ENCODE data around the gene DPEP2. TPM values are rescaled to one million over a fixed set of nuclear protein-coding genes. Genes with fewer than 3 reads are reported as not detected.

The DPEP2 gene
- polyA plus RNA-seq, 4 donors: 0.54 to 1.2 (median 0.94) TPM

DNA sequence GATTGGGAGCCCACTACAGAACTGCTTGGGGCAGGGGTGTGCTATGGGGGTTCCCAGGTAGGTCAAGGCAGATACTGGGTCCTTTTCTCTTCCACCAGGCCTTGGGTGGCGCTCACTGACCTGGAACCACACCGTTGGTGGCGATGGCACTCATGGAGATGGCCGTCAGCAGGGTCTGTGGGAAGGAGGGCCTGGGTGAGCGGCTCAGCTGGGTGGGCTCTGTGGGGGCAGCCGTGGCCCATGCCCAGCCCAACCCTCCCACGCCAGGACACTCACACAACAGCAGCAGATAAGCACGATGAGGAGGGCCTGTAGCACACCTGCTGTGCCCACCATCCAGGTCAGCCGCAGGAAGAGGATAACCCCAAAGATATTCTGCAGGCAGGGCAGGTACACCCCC is 41.7 kb downstream of the DPEP2 start:
- no peak for DNase-seq (ENCODE audit: low read depth in 4 of 4, low spot score in 3 of 4)

DNA sequence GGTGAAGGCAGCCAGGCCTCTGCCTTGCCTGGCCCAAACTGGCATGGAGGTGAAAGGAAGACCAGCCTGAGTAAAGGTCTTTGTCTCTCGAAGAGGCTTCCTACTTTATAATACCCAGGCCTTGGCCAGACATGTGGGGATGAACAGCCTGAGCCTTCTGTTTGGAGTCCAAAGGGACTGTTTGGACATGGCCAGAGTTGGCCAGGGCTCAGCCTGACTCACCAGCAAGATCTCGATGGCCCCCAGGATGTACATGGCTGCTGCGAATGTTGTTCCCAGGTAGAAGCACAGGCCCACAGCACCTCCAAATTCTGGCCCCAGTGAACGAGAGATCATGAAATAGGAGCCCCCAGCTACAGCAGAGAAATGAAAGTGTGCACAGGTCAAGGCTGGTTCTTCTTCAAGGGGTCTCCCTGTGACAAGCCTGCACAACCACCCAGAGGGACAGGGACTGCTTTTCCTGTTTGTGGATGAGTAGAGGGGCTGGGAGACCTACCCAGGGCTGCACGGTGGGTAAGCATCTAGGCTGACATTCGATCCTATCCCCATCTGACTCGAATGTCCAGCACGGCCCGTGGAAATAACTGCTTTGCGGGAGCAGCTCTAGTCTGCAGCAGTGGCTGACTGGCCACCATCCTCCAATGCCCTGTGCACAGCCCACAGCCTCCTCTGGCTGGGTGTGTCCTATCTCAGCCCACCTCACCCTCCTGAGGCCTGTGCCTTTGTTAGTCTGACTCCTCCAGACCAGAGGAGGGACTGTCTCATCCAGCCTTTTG is 44.7 kb downstream of the DPEP2 start:
- DNase-seq (ENCODE audit: low read depth in 4 of 4, low spot score in 3 of 4): no peak

DNA sequence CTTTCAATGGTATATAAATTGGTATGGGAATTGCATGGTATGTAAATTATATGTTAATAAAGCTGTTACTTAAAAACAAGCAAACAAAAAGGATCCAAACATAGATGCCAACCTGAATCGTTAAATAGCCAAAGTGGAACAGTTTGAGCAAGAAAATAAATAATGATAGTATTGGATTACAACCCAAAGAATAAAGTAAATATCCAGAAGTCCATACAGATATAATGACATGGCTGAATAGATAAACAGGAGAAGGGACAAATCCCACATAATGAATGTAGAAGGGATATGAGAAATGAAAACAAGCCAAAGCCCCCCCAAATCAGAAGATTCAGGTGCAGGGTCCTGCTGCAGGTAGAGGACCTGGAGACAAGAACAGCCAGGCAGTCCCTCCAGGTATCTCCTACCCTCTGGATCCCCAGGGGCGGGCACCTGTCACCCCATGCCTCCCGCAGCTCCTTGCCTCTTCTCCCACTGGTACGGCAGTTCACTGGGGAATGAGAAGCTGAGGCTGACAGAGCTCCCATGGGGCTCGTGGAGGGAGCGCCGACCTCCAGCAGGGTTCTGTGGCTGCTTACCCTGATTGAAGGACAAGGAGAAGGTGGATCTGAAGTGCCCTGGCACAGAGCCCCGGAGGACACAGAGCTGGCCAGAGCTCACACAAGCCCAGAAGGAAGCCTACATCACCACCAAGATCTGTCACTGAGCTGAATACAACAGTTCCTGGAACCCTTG is 45.5 kb downstream of the DPEP2 start:
- no peak for DNase-seq (ENCODE audit: low read depth in 4 of 4, low spot score in 3 of 4)

DNA sequence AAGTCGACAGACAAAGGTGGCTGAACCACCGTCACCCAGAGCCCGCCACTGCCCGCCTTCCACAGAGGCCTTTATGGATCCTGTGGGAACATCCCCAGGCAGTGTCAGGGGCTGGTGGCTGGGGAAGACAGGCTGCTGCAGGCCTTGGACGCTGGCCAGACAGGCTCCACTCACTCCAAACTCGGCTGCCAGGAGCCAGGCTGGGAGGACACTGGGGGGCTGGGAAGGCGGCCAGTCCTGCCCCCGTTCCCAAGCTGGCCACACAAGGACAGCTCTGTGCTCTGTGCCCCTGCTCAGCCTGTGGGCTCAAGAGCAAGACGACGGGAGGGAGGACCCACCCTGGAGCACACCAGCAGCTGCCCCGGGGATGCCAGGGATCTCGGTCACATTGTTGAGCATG is 47.8 kb downstream of the DPEP2 start:
- no peak for DNase-seq (ENCODE audit: low read depth in 4 of 4, low spot score in 3 of 4)

DNA sequence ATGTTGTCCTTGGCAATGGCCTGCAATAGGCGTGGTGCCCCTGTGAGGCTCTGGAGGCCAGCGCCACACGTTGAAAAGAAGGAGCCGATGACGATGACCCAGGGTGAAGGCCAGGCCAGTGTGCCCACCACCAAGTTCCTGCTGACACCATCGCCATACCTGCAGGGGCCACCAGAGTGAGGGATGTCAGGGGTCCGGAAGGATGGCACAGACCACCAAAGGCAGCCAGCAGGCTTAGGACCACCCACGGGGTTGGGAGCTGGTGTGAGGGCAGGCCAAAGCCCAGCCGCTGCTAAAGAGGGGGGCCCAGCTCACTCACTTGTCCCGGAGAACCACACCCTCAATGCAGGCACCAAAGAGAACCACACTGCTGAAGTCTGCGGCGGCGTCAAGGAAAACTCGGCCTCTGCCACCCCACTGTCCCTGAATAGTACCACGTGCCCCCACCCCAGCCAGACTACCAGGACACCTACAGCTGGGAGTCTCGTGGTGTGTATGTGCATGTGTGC is 48.9 kb downstream of the DPEP2 start:
- no peak for DNase-seq (ENCODE audit: low read depth in 4 of 4, low spot score in 3 of 4)

DNA sequence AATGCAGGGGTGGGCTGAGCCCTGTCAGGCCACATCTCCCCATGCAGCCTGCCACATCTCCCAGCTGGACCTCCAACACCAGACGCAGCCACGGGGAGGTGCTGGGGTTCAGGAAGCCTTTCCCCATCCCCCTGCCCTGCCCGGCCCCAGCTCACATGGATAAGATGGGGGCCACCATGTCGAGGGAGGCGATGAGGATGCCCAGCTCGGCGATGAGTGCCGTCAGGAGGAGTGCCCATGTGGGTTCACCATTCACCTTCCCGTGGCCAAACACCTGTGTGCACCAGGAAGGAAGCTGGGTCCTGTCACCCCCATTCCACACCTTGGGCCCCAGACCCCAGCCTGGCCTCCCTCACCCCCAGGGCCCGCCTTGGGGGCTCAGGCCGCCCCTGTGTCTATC is 49.6 kb downstream of the DPEP2 start:
- no peak for DNase-seq (ENCODE audit: low read depth in 4 of 4, low spot score in 3 of 4)

DNA sequence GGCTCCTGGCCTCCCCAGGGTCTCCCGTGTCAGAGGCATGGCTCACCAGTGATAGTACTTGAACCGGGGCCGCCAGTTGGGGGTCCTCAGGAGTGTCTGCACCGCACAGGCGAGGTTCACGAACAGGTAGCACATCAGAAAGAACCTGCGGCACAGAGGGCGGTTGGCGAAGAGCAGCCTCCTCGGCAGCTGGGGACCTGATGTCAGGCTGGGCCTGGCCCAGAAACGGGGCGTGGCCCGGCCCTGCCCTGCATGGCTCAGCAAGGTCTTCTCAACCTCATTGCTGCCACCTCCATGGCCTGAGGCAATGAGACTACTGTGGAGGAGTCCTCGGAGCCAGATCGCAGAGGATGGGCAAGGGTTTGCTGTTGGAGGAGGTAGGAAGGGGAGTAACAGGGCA is 51.3 kb downstream of the DPEP2 start:
- DNase-seq (ENCODE audit: low read depth in 4 of 4, low spot score in 3 of 4): no peak

DNA sequence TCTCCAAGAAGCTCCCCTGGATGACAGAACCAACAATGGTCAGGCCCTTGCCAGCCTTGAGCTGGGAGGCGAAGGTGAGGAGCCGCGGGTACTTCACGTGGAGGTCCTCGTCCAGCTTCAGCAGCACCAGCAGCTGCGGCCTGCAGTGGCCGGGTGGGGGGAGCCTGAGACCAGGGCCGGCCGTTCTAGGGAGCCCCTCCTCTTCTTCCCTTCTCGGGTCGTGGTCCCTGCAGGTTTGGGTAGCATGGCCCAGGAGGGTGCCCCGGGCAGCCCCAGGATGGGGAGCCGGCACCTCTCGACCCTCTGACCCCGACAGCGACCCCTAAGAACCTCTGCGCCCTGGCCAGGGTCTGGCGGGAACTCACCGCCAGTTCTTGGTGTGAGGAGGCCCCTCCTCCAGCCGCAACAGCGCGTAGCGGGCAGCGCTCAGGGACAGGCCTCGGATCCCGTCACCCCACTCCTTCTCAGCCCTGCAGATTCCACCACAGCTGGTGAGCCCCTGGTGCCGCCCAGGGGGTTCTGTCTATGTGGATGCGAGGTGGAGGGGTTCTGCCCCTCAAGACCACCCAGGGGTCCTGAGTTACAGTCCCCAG is 52.2 kb downstream of the DPEP2 start:
- no peak for DNase-seq (ENCODE audit: low read depth in 4 of 4, low spot score in 3 of 4)

DNA sequence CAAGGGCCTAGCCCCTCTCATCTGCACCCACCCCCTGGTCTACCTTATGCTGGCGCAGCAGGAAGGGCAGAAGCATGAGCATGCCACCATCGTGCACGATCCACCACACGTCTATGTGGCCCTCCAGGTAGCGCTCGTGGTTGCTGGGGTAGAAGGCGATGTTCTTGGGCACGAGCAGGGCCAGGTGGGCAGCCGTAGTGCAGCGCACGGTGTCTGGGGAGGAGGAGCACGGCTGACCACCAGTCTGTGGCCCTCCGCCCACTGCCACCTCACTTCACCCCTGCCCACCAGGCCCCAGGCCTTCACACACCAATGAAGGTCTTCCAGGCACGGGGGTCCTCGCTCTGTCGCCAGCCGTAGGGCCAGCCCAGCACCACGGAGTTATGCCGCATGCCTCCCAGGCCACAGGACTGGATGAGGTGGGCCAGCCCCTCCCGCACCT is 53.1 kb downstream of the DPEP2 start:
- DNase-seq (ENCODE audit: low read depth in 4 of 4, low spot score in 3 of 4): no peak

DNA sequence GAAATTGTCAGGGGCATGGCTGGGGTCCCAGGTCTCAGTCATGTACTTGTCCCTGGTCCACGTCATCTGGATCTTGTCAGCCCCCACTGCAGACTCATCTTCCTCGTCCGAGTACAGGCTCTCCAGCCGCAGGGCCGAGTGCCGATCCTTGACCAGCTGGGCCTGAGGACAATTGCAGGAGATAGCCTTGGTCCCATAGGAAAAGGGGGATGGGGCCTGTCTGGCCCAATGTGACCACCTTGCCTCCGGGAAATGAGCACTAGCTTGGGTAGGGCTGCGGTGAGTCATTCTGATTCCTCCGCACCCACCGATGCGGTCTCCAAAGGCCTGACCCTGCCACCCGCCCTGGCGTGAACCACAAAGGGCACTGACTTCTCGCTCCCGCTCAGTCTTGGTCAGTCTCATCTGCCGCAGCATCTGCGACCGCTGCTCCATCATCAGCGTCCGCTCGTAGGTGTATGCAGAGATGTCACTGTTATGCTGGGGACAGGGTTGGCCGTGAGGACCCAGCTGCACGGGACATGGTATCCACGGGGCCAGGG is 53.8 kb downstream of the DPEP2 start:
- DNase-seq (ENCODE audit: low read depth in 4 of 4, low spot score in 3 of 4): no peak

DNA sequence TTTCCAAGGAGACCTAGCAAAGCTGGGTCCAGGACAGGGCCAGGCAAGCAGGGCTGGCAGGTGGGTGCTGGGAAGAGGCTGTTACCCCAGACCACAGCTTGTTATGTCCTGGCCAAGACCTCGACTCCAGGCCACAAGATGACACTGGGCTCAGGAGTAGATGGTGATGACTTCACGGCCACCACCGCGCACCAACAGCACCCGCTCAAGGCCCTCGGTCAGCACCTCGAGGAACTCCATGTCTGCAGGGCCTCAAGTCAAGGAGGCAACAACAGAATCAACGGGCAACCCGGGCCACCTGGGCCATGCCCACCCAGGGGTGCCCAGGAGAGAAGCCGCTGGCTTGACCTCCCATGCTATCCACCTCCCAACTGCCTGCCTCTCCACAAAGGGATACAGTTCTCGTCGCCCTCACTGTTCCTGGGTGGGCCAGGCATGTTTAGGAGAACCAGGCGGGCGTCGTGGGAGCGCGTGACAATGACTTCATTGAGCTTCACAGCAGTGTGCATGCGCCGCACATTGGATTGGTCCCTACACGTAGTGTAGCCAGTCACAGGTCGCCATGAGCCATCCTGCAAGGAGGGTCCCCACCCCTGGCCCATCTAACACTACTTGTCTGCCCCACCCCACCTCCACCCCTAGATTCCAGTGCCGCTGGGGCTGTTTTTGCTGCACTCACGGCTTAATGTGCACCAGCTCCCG is 54.4 kb downstream of the DPEP2 start:
- no peak for DNase-seq (ENCODE audit: low read depth in 4 of 4, low spot score in 3 of 4)

DNA sequence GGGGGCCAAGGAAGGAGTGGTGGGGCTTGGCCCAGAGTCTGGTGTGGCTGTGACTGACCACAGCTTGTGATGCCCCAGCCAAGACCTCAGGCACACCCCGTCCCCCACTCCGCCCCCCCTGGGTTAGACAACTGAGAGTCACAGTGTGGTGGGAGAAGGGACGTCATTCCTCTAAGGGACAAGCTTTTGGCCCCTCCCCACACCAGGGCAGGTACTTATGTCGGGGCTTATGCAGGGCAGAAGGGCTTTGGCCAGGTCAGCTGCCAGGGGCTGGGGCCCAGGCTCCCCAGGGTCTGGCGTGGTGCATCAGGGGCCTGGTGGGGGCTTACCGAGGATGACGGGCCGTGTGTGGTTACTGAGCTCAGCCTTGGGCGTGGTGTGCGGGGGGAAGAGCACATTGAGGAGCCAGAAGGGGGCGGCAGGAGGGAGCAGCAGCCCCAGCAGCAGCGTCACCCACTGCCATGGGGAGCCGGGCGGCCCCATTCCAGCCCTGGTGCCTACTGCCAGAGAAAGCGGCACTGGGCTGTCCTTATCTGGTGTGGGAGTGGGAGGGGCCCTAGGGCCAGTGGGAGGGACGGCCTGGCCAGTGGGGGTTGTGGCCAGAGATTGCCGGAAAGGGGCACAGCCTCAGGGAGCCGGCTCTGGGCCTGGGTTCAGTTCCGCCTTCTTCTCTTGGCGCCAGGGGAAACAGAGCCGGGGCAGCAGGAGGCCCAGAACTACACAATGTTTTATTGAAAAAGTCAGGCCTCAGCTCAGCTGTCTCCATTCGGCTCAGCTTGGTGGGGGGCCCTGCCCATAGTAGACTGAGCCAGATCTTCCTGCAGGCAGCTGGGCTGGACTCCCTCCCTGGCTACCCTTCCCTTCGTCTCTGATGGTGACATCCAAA is 55.4 kb downstream of the DPEP2 start, which contains the start of gene LCAT:
Gene LCAT, minus strand, starts transcription at position 502 of the 886 bp plus-strand sequence. Its CDS starts 19 bp downstream, at position 483.
- no peak for DNase-seq (ENCODE audit: low read depth in 4 of 4, low spot score in 3 of 4)

DNA sequence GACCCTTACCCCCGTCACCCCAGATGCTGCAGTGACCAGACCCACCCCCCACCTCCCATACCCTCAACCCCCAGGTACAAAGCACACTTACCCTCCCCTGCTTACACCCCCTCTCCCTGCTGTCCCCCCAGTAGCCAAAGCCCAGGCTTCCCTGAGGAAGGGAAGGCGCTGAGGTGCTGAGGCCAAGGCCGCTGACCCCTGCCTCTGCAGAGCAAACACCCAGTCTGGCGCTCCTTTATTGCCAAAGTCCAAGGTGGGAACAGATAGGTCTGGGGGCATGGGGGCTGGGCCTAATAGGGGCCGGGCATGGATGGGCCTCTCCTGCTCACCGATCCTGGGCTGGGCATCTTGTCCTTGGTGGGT is 56.0 kb downstream of the DPEP2 start:
- no peak for DNase-seq (ENCODE audit: low read depth in 4 of 4, low spot score in 3 of 4)

DNA sequence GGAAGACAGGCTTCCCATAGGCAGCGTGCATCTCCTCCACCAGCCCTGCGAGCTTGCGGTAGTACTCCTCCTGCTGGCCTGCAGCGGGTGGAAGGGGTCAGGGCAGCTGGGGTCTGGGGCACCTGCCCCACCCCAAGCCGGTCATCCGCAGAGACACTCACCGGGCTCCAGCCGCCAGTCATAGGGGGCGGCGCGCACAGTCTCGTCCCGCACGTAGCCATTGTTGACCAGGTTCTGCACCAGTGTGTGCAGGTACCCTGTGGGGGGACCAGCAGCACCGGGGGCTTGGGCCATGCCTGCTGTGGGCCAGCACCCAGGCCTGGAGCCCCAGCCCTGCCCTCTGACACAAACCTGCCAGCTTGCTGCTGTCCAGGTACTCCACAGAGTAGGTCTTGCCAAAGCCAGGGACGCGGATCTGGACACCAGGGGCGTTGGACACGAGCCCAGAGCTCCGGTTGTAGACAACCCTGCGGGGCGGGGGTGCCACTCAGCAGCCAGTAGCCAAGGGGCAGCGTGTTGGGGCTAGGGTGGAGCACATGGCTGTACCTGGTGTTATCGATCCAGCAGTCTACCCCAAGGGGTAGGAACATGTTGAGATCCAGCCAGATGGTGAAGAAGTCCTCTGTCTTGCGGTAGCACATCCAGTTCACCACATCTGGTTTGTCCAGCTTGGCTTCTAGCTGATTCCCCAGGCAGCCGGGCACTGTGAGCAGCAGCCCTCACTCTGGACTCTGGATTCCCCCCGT is 56.6 kb downstream of the DPEP2 start:
- no peak for DNase-seq (ENCODE audit: low read depth in 4 of 4, low spot score in 3 of 4)

DNA sequence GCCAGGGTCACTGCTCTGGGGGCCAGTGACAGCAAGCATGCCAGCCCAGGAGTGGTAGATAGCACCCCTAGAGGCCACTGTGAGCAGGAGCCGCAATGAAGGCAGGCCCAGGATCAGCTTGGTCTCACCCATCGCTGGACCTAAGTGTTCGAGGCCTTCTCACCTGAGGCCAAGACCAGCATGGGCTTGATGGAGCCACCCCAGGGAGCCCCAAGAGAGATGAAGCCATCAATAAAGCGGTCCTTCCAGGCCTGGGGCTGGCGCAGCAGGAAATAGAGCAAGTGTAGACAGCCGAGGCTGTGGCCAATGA is 57.1 kb downstream of the DPEP2 start:
- no peak for DNase-seq (ENCODE audit: low read depth in 4 of 4, low spot score in 3 of 4)

DNA sequence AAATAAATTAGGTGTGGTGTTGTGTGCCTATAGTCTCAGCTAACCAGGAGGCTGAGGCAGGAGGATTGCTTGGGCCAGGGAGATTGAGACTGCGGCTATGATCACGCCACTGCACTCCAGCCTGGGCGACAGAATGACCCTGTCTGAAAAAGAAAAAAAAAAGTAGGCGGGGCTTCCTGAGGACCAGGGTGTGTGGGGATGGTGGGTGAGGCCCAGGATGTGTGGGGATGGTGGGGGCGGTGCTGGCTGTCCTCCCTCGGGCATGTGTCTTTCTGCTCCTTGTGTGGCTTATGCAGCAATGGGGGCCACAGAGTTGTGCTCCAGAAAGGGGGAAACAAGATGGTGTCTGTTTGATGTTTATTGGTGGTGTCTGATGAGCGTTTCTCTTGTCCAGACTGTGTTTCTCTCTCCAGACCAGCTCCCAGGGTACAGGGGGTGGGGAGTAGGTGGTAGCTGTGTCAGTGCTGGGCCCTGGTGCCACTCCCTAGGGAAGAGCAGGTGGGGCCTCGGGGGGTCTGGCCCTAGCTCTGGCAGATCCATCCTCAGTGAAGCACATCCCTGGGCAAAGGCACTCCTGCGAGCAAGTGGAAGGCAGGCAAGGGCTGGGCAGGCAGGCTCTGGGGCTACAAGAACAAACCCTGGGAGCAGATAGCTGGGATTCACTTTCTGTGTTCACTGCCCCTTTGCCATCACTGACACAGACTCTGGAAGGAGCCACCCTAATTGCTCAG is 57.6 kb downstream of the DPEP2 start:
- no peak for DNase-seq (ENCODE audit: low read depth in 4 of 4, low spot score in 3 of 4)

DNA sequence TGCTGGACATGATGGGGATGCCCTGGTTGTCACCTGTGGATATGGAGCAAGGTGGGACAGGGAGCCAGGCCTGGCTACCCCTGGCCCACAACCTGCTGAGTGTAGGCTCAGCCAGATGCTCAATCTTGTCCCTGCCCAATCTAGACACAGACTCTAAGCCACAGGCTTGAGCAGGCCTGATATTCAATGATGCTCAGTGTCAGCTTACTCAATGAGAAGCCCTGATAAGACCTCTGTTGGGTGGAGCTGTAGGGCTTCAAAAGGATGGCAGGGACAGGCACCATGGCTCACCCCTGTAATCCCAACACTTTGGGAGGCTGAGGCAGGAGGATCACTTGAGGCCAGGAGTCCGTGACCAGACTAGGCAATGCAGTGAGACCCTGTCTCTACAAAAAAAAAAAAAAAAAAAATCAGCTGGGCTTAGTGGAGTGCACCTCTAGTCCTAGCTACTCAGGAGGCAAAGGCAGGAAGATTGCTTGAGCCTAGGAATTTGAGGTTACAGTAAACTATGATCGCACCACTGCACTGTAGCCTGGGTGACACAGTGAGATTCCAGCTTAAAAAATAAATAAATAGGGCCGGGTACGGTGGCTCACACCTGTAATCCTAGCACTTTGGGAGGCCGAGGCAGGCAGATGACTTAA is 58.7 kb downstream of the DPEP2 start:
- DNase-seq (ENCODE audit: low read depth in 4 of 4, low spot score in 3 of 4): no peak
